Activated CD4-positive, alpha-beta T cell treated with anti-CD3 and anti-CD28 coated beads for 36 hours (primary cell): ENCODE measurements around the gene FRMD4A. TPM values are rescaled to one million over a fixed set of nuclear protein-coding genes. Genes with fewer than 3 reads are reported as not detected.
"Not testable (repeated sequence)": the region's sequence is repeated elsewhere in the genome, so short reads cannot be mapped to it uniquely, and the experiment has no call there.

Experiments
- ATAC-seq: fragments of 200-7000 bp; cut with Tn5 transposase; one replicate; pipeline ENCODE4 v1.10.0; 2021; ENCODE audit warnings: mild to moderate bottlenecking, moderate library complexity
- CTCF ChIA-PET: fragments of 350-600 bp; sonication (Branson Sonifier 250); formaldehyde crosslinking; loops from one replicate; lab custom pipeline; 2021; ENCODE audit warnings: antibody characterized with exemption; lab: Charles Lee
- POLR2A ChIA-PET: fragments of 350-600 bp; sonication (Branson Sonifier 250); formaldehyde crosslinking; loops from one replicate; lab custom pipeline; 2021; ENCODE audit warnings: antibody characterized with exemption, inconsistent platforms; lab: Charles Lee
- DNase-seq: peaks from one replicate; pipeline ENCODE4 v3.0.0-alpha.2; 2020
- H3K27ac Mint-ChIP-seq: one replicate; pipeline ENCODE4 v1.8.0; 2021; ENCODE audit warnings: mixed read lengths
- H3K27me3 Mint-ChIP-seq: one replicate; pipeline ENCODE4 v1.8.0; 2021; ENCODE audit warnings: mixed read lengths
- H3K36me3 Mint-ChIP-seq: one replicate; pipeline ENCODE4 v1.8.0; 2021; ENCODE audit warnings: low read depth, mixed read lengths
- H3K4me1 Mint-ChIP-seq: one replicate; pipeline ENCODE4 v1.8.0; 2021; ENCODE audit warnings: mixed read lengths
- H3K4me3 Mint-ChIP-seq: one replicate; pipeline ENCODE4 v1.8.0; 2021; ENCODE audit warnings: mild to moderate bottlenecking, moderate library complexity, mixed read lengths
- H3K9me3 Mint-ChIP-seq: one replicate; pipeline ENCODE4 v1.8.0; 2021; ENCODE audit warnings: low read depth, mixed read lengths
- intact Hi-C, 2 experiments: fragments of 100-400 bp; cut with DNase I in 1 of 2; cut with micrococcal nuclease in 1 of 2; formaldehyde crosslinking; loops; one replicate each; pipeline versions ENCODE4 v1.14.2 to v1.15.1; 2022 to 2024; cut with DNase I, micrococcal nuclease
- total RNA-seq, 2 experiments: library from RNA; stranded (reverse); gene quantifications; one replicate each; pipeline ENCODE4 v1.2.3, GENCODE V29; 2021

FRMD4A gene
- total RNA-seq, 2 experiments from 2014 or later, result 0.85 to 1.3 TPM

GRCh38 chr10:13787015-13787421 is 543.7 kb downstream of the FRMD4A start:
- intact Hi-C loops, result loop anchor here (1.0 to 10.0 kb wide), 11 partner anchors 220 to 1380 kb away; partner anchors contain the start of genes CDNF (in 1 of the 2), HSPA14 (in 1 of the 2), MSANTD7 (in 1 of the 2) and NMT2 (in 1 of the 2)
- no peaks in the 10 kb centered on the region for H3K36me3 Mint-ChIP-seq
- H3K9me3 Mint-ChIP-seq, result no peaks in the 10 kb centered on the region
- POLR2A ChIA-PET, result interaction anchor here (0.7 to 1.5 kb wide), 3 partner anchors 398 to 1051 kb away, joined by 3 to 48 read pairs (median 3); partner anchors contain the start of genes CDNF, HSPA14 and MSANTD7
- CTCF ChIA-PET, result interaction anchor here (0.7 to 1.5 kb wide), 7 partner anchors 32 to 859 kb away, joined by 3 to 4 read pairs (median 3); partner anchors contain the start of gene PRPF18
- peak overlapping the region; percentile 90 for H3K27ac Mint-ChIP-seq
- H3K4me1 Mint-ChIP-seq, result peaks cover 22% of the 10 kb centered on the region
- DNase-seq, result peak; percentile 87
- H3K4me3 Mint-ChIP-seq, result peak overlapping the region; percentile 32
- peak; percentile 87 for ATAC-seq
- H3K27me3 Mint-ChIP-seq, result no peaks in the 10 kb centered on the region

GRCh38 chr10:13784067-13784466 is 546.7 kb downstream of the FRMD4A start:
- ATAC-seq (peak; percentile 71), DNase-seq (peak; percentile 67)
- ChIA-PET POLR2A (interaction anchor here (1.7 kb wide), 1 partner anchor 401 kb away, joined by 12 read pairs; no protein-coding TSS in a partner anchor), CTCF (interaction anchor here (0.8 to 1.8 kb wide), 16 partner anchors 12 to 413 kb away, joined by 3 to 4 read pairs (median 3); no protein-coding TSS in a partner anchor)
- Mint-ChIP-seq H3K4me1 (peaks cover 20% of the 10 kb centered on the region), H3K4me3 (no peak overlapping the region), H3K27ac (no peak overlapping the region), H3K27me3 (no peaks in the 10 kb centered on the region), H3K9me3 (no peaks in the 10 kb centered on the region), H3K36me3 (no peaks in the 10 kb centered on the region)
- intact Hi-C loops, result loop anchor here (10.0 kb wide), 2 partner anchors 301 to 1051 kb away; partner anchors contain the start of genes CDNF (in 1 of the 2), HSPA14 (in 1 of the 2) and MSANTD7 (in 1 of the 2)

GRCh38 chr10:13779748-13780147 is 551.0 kb downstream of the FRMD4A start:
- POLR2A ChIA-PET, result no interaction called here
- no peak overlapping the region for H3K27ac Mint-ChIP-seq

GRCh38 chr10:13778693-13778960 is 552.1 kb downstream of the FRMD4A start:
- intact Hi-C loops, result loop anchor here (1.0 to 5.0 kb wide), 5 partner anchors 118 to 406 kb away; partner anchors contain the start of gene PRPF18 (in 1 of the 2)
- not testable (repeated sequence) for H3K27me3 Mint-ChIP-seq

More at GRCh38 chr10:13779748-13780147, 551.0 kb downstream of the FRMD4A start:
- DNase-seq, result no peak
- intact Hi-C loops, result loop anchor here (5.0 to 10.0 kb wide), 3 partner anchors 167 to 1055 kb away; partner anchors contain the start of genes CDNF (in 1 of the 2), HSPA14 (in 1 of the 2) and MSANTD7 (in 1 of the 2)
- H3K4me3 Mint-ChIP-seq, result no peak overlapping the region
- no peaks in the 10 kb centered on the region for H3K36me3 Mint-ChIP-seq
- no peaks in the 10 kb centered on the region for H3K27me3 Mint-ChIP-seq
- ATAC-seq, result no peak
- CTCF ChIA-PET, result interaction anchor here (0.9 kb wide), 1 partner anchor 850 kb away, joined by 3 read pairs; no protein-coding TSS in a partner anchor
- no peaks in the 10 kb centered on the region for H3K9me3 Mint-ChIP-seq
- H3K4me1 Mint-ChIP-seq, result peaks cover 8% of the 10 kb centered on the region

DNA sequence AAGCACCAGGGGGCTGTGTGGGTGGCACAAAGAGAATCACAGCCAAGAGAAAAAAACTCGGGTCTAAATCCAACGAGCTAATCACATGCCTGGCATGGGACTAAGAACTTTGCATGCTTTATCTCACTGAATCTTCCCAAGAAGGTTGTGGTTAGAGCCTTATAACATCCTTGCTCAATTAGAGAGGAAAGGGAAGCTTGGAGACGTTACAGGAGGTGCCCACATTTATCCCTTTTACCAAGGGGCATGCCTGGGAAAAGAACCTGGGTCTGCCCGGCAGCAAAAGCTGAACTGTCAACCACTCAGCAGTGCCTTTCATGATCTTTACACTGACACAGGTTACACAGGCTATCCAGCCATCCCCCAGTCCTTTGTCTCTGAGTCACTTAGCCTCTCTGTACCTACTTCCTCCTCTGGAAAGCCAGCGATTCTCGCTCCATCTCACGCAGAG is 553.8 kb downstream of the FRMD4A start:
- no peak for DNase-seq
- Mint-ChIP-seq H3K9me3 (no peaks in the 10 kb centered on the region), H3K27ac (no peak overlapping the region), H3K27me3 (peaks cover 4% of the 10 kb centered on the region), H3K36me3 (no peaks in the 10 kb centered on the region), H3K4me3 (no peak overlapping the region), H3K4me1 (peaks cover 3% of the 10 kb centered on the region)
- intact Hi-C loops, result loop anchor here in 1 of 2 experiments (5.0 kb wide), 1 partner anchor 165 kb away; no protein-coding TSS in a partner anchor
- no peak for ATAC-seq
- ChIA-PET CTCF (interaction anchor here (0.6 to 3.1 kb wide), 10 partner anchors 13 to 405 kb away, joined by 3 to 23 read pairs (median 4); no protein-coding TSS in a partner anchor), POLR2A (no interaction called here)

More at GRCh38 chr10:13778693-13778960, 552.1 kb downstream of the FRMD4A start:
- H3K9me3 Mint-ChIP-seq, CTCF ChIA-PET, H3K36me3 Mint-ChIP-seq, H3K4me3 Mint-ChIP-seq, H3K4me1 Mint-ChIP-seq, ATAC-seq, POLR2A ChIA-PET, DNase-seq, H3K27ac Mint-ChIP-seq: not testable (repeated sequence)

- intact Hi-C loops, result loop anchor here in 1 of 2 experiments (5.0 kb wide), 1 partner anchor 164 kb away; no protein-coding TSS in a partner anchor
- H3K27ac Mint-ChIP-seq, result no peak overlapping the region
- ChIA-PET POLR2A (no interaction called here), CTCF (interaction anchor here (0.9 to 3.1 kb wide), 6 partner anchors 12 to 404 kb away, joined by 3 to 23 read pairs (median 6); no protein-coding TSS in a partner anchor)
- peaks cover 4% of the 10 kb centered on the region for H3K27me3 Mint-ChIP-seq
- H3K4me3 Mint-ChIP-seq, result no peak overlapping the region
- no peak for DNase-seq
- H3K9me3 Mint-ChIP-seq, result no peaks in the 10 kb centered on the region
- H3K4me1 Mint-ChIP-seq, result peaks cover 3% of the 10 kb centered on the region
- no peak for ATAC-seq
- H3K36me3 Mint-ChIP-seq, result no peaks in the 10 kb centered on the region
These were observed 554.6 kb downstream of the FRMD4A start for GRCh38 chr10:13775786-13776775.

- CTCF ChIA-PET, result no interaction called here
These were observed 556.3 kb downstream of the FRMD4A start for GRCh38 chr10:13774303-13774893.

DNA sequence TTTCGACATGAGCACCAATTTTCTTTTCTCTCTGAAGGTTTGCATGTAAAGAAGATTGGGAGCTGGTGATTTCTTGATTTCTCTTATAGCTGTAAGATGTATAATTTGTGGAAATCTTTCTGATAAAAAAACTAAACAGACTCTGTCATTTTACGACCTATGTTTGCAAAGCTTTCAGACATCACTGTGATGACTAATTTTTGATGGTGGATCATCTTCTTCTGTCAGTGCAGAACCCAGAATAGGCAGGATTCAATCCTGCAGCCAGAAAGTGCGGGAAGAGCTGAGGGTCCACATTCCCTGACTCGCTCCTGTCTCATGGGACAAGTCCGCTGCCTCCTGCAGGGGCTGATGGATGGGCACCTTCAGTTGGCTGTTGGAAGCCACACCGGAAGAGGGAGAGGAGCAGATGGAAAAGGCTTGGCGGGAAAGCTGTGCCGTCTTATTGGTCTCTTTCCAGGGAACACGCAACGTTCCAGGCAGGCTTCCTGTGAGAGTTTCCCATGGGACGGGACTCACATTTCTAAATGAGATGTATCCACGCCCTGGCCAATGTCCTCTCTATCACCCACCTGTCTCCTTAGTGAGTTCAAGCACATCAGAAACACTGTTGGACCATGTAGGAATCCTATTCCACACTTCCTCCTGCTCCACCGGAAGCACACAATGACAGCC is 557.1 kb downstream of the FRMD4A start:
- intact Hi-C loops, result no loop called here
- Mint-ChIP-seq H3K36me3 (no peaks in the 10 kb centered on the region), H3K27me3 (peaks cover 7% of the 10 kb centered on the region), H3K4me3 (no peak overlapping the region), H3K4me1 (peaks cover 3% of the 10 kb centered on the region), H3K27ac (no peak overlapping the region), H3K9me3 (no peaks in the 10 kb centered on the region)
- ChIA-PET CTCF (interaction anchor here (1.0 kb wide), 1 partner anchor 19 kb away, joined by 3 read pairs; no protein-coding TSS in a partner anchor), POLR2A (interaction anchor here (0.6 kb wide), 1 partner anchor 390 kb away, joined by 4 read pairs; no protein-coding TSS in a partner anchor)
- ATAC-seq (no peak), DNase-seq (no peak)

More at GRCh38 chr10:13774303-13774893, 556.3 kb downstream of the FRMD4A start:
- POLR2A ChIA-PET, result no interaction called here
- Mint-ChIP-seq H3K27ac (no peak overlapping the region), H3K27me3 (peaks cover 7% of the 10 kb centered on the region), H3K36me3 (no peaks in the 10 kb centered on the region), H3K4me3 (no peak overlapping the region), H3K4me1 (peaks cover 3% of the 10 kb centered on the region), H3K9me3 (no peaks in the 10 kb centered on the region)
- intact Hi-C loops, result no loop called here
- DNase-seq (no peak), ATAC-seq (no peak)

DNA sequence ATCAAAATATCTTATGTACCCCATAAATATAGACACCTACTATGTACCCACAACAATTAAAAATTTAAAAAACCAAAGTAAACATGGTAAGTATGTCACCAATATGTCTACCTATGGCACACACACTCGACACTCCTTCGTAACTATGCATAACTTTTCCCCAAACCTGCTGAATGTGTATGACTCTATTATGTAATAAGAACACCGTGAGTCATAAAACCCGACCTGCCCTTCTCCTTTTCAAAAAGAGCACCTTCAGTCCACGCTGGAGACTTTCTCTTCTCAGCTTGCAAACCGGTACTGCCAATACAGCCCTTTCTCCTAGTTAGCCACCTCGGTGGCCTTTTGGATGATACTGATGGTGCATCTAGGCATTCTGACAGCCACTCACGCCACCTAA is 557.7 kb downstream of the FRMD4A start:
- Mint-ChIP-seq H3K4me3 (no peak overlapping the region), H3K27ac (no peak overlapping the region), H3K4me1 (peaks cover 3% of the 10 kb centered on the region), H3K27me3 (peaks cover 7% of the 10 kb centered on the region), H3K36me3 (no peaks in the 10 kb centered on the region), H3K9me3 (no peaks in the 10 kb centered on the region)
- intact Hi-C loops, result no loop called here
- ChIA-PET CTCF (interaction anchor here (0.9 to 1.0 kb wide), 2 partner anchors 18 to 114 kb away, joined by 3 to 4 read pairs; no protein-coding TSS in a partner anchor), POLR2A (no interaction called here)
- ATAC-seq, result no peak
- no peak for DNase-seq

DNA sequence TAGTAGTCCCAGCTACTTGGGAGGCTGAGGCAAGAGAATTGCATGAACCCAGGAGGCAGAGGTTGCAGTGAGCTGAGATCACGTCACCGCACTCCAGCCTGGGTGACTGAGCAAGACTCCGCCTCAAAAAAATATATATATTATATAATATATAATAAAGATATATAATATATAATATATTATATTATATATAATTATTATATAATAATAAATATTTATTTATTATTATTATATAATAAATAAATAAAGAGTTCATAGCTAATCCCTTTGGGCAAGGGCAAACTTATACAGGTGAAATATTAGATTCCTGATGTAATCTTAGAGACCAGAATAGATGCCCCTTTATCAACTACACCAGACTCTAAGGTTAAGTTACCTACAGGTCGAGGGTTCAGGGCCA is 558.7 kb downstream of the FRMD4A start:
- POLR2A ChIA-PET, result no interaction called here
- CTCF ChIA-PET, result interaction anchor here (0.7 to 1.9 kb wide), 3 partner anchors 23 to 186 kb away, joined by 3 to 4 read pairs (median 4); no protein-coding TSS in a partner anchor
- Mint-ChIP-seq H3K27me3 (peaks cover 9% of the 10 kb centered on the region), H3K36me3 (no peaks in the 10 kb centered on the region), H3K9me3 (no peaks in the 10 kb centered on the region), H3K27ac (no peak overlapping the region), H3K4me1 (no peaks in the 10 kb centered on the region), H3K4me3 (no peak overlapping the region)
- no peak for DNase-seq
- ATAC-seq, result no peak
- intact Hi-C loops, result no loop called here
